HUDEP-2 (cell line): ENCODE measurements around the gene PDE6A.
A peak's percentile ranks its signal among the peaks of the same experiment; 100 is the strongest.

Source experiments
- DNase-seq, 76 experiments: peaks; one replicate each; lab custom pipeline; 2025; ENCODE audit not compliant: unreplicated experiment in 76 of 76; lab: John Stamatoyannopoulos, UW

The PDE6A gene

GRCh38 chr5:149930749-149931574, 13.6 kb downstream of the PDE6A start:
- peak in 67 of 76 experiments; percentile 6 to 83 (median 54) for DNase-seq

GRCh38 chr5:149930043-149930748, 14.4 kb downstream of the PDE6A start:
- peak in 7 of 76 experiments; percentile 7 to 48 (median 25) for DNase-seq

- DNase-seq: no peak
These were observed 20.1 kb downstream of the PDE6A start for GRCh38 chr5:149924486-149924885.

- no peak for DNase-seq
These were observed 21.6 kb downstream of the PDE6A start for GRCh38 chr5:149922950-149923349.

- no peak for DNase-seq
These were observed 23.0 kb downstream of the PDE6A start for GRCh38 chr5:149921597-149921996.

- DNase-seq: no peak
These were observed 27.4 kb downstream of the PDE6A start for GRCh38 chr5:149917073-149917676.

GRCh38 chr5:149916334-149917072, 28.1 kb downstream of the PDE6A start:
- DNase-seq: no peak

GRCh38 chr5:149915392-149916260, 29.0 kb downstream of the PDE6A start:
- no peak for DNase-seq

GRCh38 chr5:149913436-149914419, 30.9 kb downstream of the PDE6A start:
- DNase-seq: peak in 58 of 76 experiments; percentile 13 to 88 (median 55)

GRCh38 chr5:149912226-149912871, 32.2 kb downstream of the PDE6A start:
- peak in 74 of 76 experiments; percentile 16 to 90 (median 69) for DNase-seq

- no peak for DNase-seq
These were observed 33.6 kb downstream of the PDE6A start for GRCh38 chr5:149911031-149911430.

- DNase-seq: no peak
These were observed 36.8 kb downstream of the PDE6A start for GRCh38 chr5:149907828-149908227.

- DNase-seq: no peak
These were observed 39.6 kb downstream of the PDE6A start for GRCh38 chr5:149904977-149905376.

GRCh38 chr5:149904293-149904886, 40.2 kb downstream of the PDE6A start:
- DNase-seq: peak in 2 of 76 experiments; percentile 6 to 13

- no peak for DNase-seq
These were observed 41.2 kb downstream of the PDE6A start for GRCh38 chr5:149903404-149903803.

- DNase-seq: peak in 12 of 76 experiments; percentile 5 to 27 (median 14)
These were observed 42.4 kb downstream of the PDE6A start for GRCh38 chr5:149902177-149902576.

- DNase-seq: no peak
These were observed 43.1 kb downstream of the PDE6A start for GRCh38 chr5:149901511-149901910.

- DNase-seq: no peak
These were observed 44.2 kb downstream of the PDE6A start for GRCh38 chr5:149900390-149900789.
